ENCODE measurements around the gene TSPEAR.

DNA sequence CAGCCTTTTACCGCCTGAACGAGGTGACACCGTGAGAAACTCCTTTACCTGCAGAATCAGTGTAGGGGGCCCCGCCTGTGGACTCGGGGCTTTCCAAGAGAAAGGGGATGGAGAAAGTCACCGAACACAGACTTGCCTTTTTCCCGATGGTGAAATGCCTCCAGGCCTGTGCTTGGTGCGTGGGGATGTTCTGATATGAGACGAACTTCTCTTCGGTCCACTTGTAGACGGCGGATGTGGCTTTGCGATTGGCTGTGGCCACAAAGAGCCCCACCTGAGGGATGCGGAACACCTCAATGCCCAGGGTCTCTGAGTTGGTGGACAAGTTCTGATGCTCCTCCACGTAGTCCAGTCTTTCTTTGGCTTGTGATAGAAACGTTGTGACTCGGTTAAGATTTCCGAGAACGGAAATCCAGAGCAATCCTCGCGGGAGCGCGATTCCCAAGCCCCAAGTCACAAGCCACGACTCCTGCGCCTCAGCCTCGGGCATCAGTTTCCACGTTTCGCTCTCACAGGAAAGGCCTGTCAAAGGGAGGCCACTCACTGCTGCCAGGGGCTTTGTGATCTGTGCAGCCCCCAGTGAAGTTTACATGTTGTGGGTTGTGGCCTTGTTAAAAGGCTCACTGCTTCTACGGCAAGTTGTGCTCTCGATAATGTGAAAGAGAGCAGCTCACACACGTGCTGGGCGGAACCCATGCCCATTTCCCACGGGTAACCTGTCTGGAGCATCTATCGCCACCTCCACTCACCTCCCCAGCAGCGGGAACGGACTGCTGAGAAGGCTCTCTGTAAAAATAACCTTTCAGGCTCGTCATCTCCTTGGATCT lies 184.0 kb downstream of the TSPEAR start:
- TF ChIP-seq, protein P1, sequence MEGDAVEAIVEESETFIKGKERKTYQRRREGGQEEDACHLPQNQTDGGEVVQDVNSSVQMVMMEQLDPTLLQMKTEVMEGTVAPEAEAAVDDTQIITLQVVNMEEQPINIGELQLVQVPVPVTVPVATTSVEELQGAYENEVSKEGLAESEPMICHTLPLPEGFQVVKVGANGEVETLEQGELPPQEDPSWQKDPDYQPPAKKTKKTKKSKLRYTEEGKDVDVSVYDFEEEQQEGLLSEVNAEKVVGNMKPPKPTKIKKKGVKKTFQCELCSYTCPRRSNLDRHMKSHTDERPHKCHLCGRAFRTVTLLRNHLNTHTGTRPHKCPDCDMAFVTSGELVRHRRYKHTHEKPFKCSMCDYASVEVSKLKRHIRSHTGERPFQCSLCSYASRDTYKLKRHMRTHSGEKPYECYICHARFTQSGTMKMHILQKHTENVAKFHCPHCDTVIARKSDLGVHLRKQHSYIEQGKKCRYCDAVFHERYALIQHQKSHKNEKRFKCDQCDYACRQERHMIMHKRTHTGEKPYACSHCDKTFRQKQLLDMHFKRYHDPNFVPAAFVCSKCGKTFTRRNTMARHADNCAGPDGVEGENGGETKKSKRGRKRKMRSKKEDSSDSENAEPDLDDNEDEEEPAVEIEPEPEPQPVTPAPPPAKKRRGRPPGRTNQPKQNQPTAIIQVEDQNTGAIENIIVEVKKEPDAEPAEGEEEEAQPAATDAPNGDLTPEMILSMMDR (IDR thresholded peaks at IDR 0.05), result no peak
- TF ChIP-seq POLR2AphosphoS5 (IDR thresholded peaks at IDR 0.05; ENCODE audit: low read depth, low read length) (no peak), NRF1 (IDR thresholded peaks at IDR 0.05; ENCODE audit: low read depth, low read length) (no peak), EZH2phosphoT487 (IDR thresholded peaks at IDR 0.05; ENCODE audit: borderline replicate concordance, low read depth) (no peak), YY1 (IDR thresholded peaks at IDR 0.05; ENCODE audit: low read depth) (no peak), RXRA (IDR thresholded peaks at IDR 0.05; ENCODE audit: borderline replicate concordance, low read depth) (no peak), TCF12 (IDR thresholded peaks at IDR 0.05) (no peak), SMC3 (IDR thresholded peaks at IDR 0.05; ENCODE audit: low read depth, low read length) (no peak), MAX (IDR thresholded peaks at IDR 0.05; ENCODE audit: low read depth) (no peak), ZBTB33 (IDR thresholded peaks at IDR 0.05; ENCODE audit: borderline replicate concordance, low read depth) (no peak)
- TF ChIP-seq, protein P2, sequence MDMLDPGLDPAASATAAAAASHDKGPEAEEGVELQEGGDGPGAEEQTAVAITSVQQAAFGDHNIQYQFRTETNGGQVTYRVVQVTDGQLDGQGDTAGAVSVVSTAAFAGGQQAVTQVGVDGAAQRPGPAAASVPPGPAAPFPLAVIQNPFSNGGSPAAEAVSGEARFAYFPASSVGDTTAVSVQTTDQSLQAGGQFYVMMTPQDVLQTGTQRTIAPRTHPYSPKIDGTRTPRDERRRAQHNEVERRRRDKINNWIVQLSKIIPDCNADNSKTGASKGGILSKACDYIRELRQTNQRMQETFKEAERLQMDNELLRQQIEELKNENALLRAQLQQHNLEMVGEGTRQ (IDR thresholded peaks at IDR 0.05; ENCODE audit: borderline replicate concordance, low read depth, low read length), result no peak
- TF ChIP-seq, protein P3, sequence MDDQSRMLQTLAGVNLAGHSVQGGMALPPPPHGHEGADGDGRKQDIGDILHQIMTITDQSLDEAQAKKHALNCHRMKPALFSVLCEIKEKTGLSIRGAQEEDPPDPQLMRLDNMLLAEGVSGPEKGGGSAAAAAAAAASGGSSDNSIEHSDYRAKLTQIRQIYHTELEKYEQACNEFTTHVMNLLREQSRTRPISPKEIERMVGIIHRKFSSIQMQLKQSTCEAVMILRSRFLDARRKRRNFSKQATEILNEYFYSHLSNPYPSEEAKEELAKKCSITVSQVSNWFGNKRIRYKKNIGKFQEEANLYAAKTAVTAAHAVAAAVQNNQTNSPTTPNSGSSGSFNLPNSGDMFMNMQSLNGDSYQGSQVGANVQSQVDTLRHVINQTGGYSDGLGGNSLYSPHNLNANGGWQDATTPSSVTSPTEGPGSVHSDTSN (IDR thresholded peaks at IDR 0.05), result no peak

Measured in SK-N-SH (cell line).